Measurements from ENCODE around the gene APCDD1L. TPM values are rescaled to one million over a fixed set of nuclear protein-coding genes. Genes with fewer than 3 reads are reported as not detected.

The APCDD1L gene
- total RNA-seq, 4 donors from 2014 or later: 0.33 to 1.7 (median 1.1) TPM

DNA sequence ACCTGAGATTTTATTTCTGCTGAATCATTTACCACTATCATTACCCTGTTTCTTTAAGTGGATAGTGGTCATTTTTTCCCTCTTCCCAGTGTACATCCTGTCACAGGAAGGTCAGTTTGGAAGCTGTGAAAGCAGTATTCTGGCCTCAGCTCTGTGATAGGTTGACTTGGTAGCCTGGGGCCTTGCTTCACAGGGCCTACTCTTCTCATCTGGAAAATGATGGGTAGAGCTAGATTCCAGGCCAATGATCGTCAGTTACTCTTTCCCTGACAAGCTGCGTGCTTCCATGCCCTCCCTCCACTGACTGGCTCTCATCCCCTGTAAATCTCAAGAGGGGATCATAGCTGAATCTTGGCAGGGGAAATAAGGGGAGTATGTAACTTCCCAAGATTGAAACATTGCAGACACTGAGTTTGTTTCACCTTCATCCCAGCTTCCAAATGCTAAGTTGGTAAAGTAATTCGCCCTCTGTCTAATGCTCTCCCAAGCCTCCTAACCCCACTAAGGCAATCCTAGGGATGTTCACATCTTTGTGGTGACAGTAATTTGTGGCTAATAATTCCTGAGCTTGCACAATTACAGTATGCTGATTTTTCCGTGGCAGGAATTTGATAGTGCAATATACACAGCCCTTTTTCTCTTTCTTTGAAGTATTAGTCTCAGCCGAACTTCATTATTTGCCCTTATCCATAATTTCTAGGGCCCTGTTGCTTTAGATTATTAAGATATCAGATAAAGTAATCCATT, 75.0 kb downstream of the APCDD1L start:
- no peaks in the 10 kb centered on the region for H3K27me3 ChIP-seq
- H3K4me1 ChIP-seq: peaks cover 12 to 18% (median 17%) of the 10 kb centered on the region in 4 donors
- no peak overlapping the region for H3K4me3 ChIP-seq
- peaks cover 11 to 61% (median 34%) of the 10 kb centered on the region in 4 donors for H3K36me3 ChIP-seq
- no peak overlapping the region for H3K27ac ChIP-seq (replicated peaks in 1 of 4)
- intact Hi-C loops (cut with DNase I): no loop called here
- H3K9me3 ChIP-seq: no peaks in the 10 kb centered on the region
- TF ChIP-seq EP300 (IDR thresholded peaks at IDR 0.05) (no peak), POLR2AphosphoS5 (IDR thresholded peaks at IDR 0.05) (no peak), POLR2A (IDR thresholded peaks at IDR 0.05; ENCODE audit: low read depth) (no peak)
- TF ChIP-seq, protein P1, sequence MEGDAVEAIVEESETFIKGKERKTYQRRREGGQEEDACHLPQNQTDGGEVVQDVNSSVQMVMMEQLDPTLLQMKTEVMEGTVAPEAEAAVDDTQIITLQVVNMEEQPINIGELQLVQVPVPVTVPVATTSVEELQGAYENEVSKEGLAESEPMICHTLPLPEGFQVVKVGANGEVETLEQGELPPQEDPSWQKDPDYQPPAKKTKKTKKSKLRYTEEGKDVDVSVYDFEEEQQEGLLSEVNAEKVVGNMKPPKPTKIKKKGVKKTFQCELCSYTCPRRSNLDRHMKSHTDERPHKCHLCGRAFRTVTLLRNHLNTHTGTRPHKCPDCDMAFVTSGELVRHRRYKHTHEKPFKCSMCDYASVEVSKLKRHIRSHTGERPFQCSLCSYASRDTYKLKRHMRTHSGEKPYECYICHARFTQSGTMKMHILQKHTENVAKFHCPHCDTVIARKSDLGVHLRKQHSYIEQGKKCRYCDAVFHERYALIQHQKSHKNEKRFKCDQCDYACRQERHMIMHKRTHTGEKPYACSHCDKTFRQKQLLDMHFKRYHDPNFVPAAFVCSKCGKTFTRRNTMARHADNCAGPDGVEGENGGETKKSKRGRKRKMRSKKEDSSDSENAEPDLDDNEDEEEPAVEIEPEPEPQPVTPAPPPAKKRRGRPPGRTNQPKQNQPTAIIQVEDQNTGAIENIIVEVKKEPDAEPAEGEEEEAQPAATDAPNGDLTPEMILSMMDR (IDR thresholded peaks at IDR 0.05): no peak
- no peak for DNase-seq (ENCODE audit: extremely low spot score)
- WGBS: 74% methylated on average over 5 of the region's 5 CpGs

DNA sequence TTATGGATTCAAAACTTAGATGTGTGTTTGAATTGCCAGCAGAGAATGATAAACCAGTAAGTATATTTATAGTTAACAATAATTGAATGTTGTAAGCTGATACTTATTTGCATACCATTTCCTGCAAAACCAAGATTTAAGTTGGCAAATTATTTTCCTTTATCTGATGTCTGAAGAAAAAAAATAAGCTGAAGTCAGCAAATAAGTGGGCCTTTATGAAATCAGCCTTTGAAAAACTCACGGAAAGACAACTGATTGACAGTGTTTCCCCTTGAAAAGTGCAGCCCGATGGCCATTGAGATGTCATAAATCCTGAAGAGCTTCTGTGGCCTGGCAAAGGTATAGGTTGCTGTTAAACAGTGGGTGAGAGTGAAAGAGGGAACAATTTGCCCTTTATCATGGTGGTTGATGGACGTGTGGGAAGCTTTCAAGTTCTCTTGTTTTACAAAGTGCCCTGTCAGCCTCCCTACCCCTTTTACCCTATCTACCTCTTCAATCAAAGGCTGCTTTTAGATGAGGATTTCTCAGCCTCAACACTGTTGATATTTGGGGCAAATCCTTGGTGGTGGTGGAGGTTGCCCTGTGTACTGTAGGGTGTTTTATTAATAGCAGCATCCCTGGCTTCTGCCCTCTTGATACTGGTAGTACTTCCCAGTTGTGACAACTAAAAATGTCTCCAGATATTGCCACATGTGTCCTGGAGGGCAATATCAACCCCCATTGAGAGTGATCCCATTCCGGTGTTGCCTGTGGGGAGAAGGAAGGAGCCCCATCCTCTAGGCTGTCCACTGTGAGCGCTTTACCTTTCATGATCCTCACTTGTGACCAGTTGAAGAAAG, 76.0 kb downstream of the APCDD1L start:
- no peak for TF ChIP-seq POLR2A (IDR thresholded peaks at IDR 0.05; ENCODE audit: low read depth)
- TF ChIP-seq, protein P1 (IDR thresholded peaks at IDR 0.05): no peak
- no peak for TF ChIP-seq EP300 (IDR thresholded peaks at IDR 0.05)
- no peak for TF ChIP-seq POLR2AphosphoS5 (IDR thresholded peaks at IDR 0.05)
- WGBS: 91% methylated on average over 5 of the region's 5 CpGs
- Histone ChIP-seq H3K27me3 (no peaks in the 10 kb centered on the region), H3K27ac (replicated peaks in 1 of 4) (no peak overlapping the region), H3K9me3 (no peaks in the 10 kb centered on the region), H3K36me3 (peaks cover 6 to 51% (median 25%) of the 10 kb centered on the region in 4 donors), H3K4me1 (peaks cover 14 to 18% (median 17%) of the 10 kb centered on the region in 4 donors), H3K4me3 (no peak overlapping the region)
- intact Hi-C loops (cut with DNase I): no loop called here
- DNase-seq (ENCODE audit: extremely low spot score): no peak

DNA sequence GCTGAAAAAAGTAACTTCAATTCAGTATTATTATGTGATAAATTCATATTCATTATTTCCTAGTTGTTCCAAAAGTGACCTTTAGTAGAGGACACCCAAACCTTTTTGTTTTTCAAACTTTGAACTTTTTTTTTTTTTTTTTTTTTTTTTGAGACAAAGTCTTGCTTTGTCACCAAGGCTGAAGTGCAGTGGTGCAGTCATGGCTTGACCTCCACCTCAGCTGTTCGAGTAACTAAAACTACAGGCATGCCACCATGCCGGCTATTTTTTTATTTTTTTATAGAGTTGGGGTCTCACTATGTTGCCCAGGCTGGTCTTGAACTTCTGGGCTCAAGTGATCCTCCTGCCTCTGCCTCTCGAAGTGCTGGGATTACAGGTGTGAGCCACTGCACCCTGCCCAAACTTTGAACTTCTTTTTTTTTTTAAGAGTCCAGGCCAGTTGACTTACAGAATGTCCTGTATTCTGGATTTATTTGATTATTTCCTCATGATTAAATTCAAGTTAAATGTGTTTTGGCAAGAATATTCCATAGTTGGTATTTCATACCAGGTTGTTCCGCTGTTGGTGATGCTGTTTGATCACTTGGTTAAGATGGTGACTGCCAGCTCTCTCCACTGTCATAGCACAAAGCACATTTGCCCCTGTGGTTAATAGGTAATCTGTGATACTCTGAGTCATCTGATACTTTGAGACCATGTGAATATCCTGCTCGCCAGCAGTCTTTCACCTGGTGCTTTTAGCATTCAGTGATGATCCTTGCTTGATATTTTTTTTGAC, 78.1 kb downstream of the APCDD1L start:
- Histone ChIP-seq H3K36me3 (peaks cover 0 to 33% (median 16%) of the 10 kb centered on the region in 4 donors), H3K9me3 (no peaks in the 10 kb centered on the region), H3K4me1 (peaks cover 33 to 39% (median 36%) of the 10 kb centered on the region in 4 donors), H3K4me3 (no peak overlapping the region), H3K27me3 (no peaks in the 10 kb centered on the region), H3K27ac (replicated peaks in 1 of 4) (no peak overlapping the region)
- TF ChIP-seq POLR2A (IDR thresholded peaks at IDR 0.05; ENCODE audit: low read depth) (no peak), EP300 (IDR thresholded peaks at IDR 0.05) (no peak), POLR2AphosphoS5 (IDR thresholded peaks at IDR 0.05) (no peak)
- TF ChIP-seq, protein P1 (IDR thresholded peaks at IDR 0.05): no peak
- intact Hi-C loops (cut with DNase I): no loop called here
- WGBS: 96% methylated on average over 5 of the region's 5 CpGs
- DNase-seq (ENCODE audit: extremely low spot score): no peak

GRCh38 chr20:58435237-58435636, 80.0 kb downstream of the APCDD1L start:
- intact Hi-C loops (cut with DNase I): no loop called here
- 81% methylated on average over 3 of the region's 6 CpGs for WGBS
- Histone ChIP-seq H3K9me3 (no peaks in the 10 kb centered on the region), H3K4me1 (peaks cover 41 to 52% (median 47%) of the 10 kb centered on the region in 4 donors), H3K36me3 (peaks cover 0 to 19% (median 5%) of the 10 kb centered on the region in 4 donors), H3K4me3 (no peak overlapping the region), H3K27ac (replicated peaks in 1 of 4) (no peak overlapping the region), H3K27me3 (no peaks in the 10 kb centered on the region)
- TF ChIP-seq EP300 (IDR thresholded peaks at IDR 0.05) (no peak), POLR2A (IDR thresholded peaks at IDR 0.05; ENCODE audit: low read depth) (no peak), POLR2AphosphoS5 (IDR thresholded peaks at IDR 0.05) (no peak)
- TF ChIP-seq, protein P1 (IDR thresholded peaks at IDR 0.05): no peak
- no peak for DNase-seq (ENCODE audit: extremely low spot score)
